Caco-2 (cell line): ENCODE measurements around the gene PPARD. TPM values are rescaled to one million over a fixed set of nuclear protein-coding genes. Genes with fewer than 3 reads are reported as not detected.

Experiments
- BruUV-seq: library from RNA; stranded (reverse); fragments of 400-500 nt; replicated peaks from 2 replicates; lab custom pipeline; 2021; lab: Mats Ljungman, UMichigan
- CTCF ChIA-PET: fragments of 300-600 bp; sonication (Branson Sonifier 250); formaldehyde crosslinking; loops from one replicate; lab custom pipeline; 2022; ENCODE audit warnings: antibody characterized with exemption; lab: Charles Lee
- POLR2A ChIA-PET: fragments of 300-600 bp; sonication (Branson Sonifier 250); formaldehyde crosslinking; loops from one replicate; lab custom pipeline; 2022; ENCODE audit warnings: antibody characterized with exemption; lab: Charles Lee
- DNase-seq, 2 experiments: peaks; one replicate each; pipeline versions ENCODE4 v3.0.0 to v3.0.0-alpha.2; 2020 to 2022
- H3K27me3 ChIP-seq: replicated peaks from 2 replicates; pipeline ENCODE4 v1.6.0; 2011; ENCODE audit warnings: low read length; ENCODE audit not compliant: control insufficient read depth, insufficient read depth
- H3K36me3 ChIP-seq: 2 replicates; pipeline ENCODE4 v1.5.1; 2011; ENCODE audit warnings: low read length; ENCODE audit not compliant: control insufficient read depth, insufficient read depth
- H3K4me1 ChIP-seq: fragments of 250-450 bp; sonication (Bioruptor Pico); 2 replicates; pipeline ENCODE4 v1.5.1; 2020; ENCODE audit warnings: mild to moderate bottlenecking
- H3K4me3 ChIP-seq: 2 replicates; pipeline ENCODE4 v1.5.1; 2011; ENCODE audit warnings: low read depth, mild to moderate bottlenecking, control low read depth, low read length
- H3K9me3 ChIP-seq: fragments of 250-450 bp; sonication (Bioruptor Pico); 2 replicates; pipeline ENCODE4 v1.5.1; 2020; ENCODE audit warnings: mild to moderate bottlenecking, moderate library complexity
- H3K27ac Mint-ChIP-seq: one replicate; pipeline ENCODE4 v1.8.0; 2022; ENCODE audit warnings: mixed read lengths; ENCODE audit not compliant: unreplicated experiment
- H3K27me3 Mint-ChIP-seq: one replicate; pipeline ENCODE4 v1.8.0; 2022; ENCODE audit warnings: mixed read lengths; ENCODE audit not compliant: insufficient read depth, unreplicated experiment
- H3K36me3 Mint-ChIP-seq: one replicate; pipeline ENCODE4 v1.8.0; 2022; ENCODE audit warnings: mild to moderate bottlenecking, mixed read lengths; ENCODE audit not compliant: insufficient read depth, unreplicated experiment
- H3K4me1 Mint-ChIP-seq: one replicate; pipeline ENCODE4 v1.8.0; 2022; ENCODE audit warnings: low read depth, mixed read lengths; ENCODE audit not compliant: unreplicated experiment
- H3K4me3 Mint-ChIP-seq: one replicate; pipeline ENCODE4 v1.8.0; 2022; ENCODE audit warnings: mild to moderate bottlenecking, moderate library complexity, mixed read lengths; ENCODE audit not compliant: unreplicated experiment
- H3K9me3 Mint-ChIP-seq: one replicate; pipeline ENCODE4 v1.8.0; 2022; ENCODE audit warnings: mixed read lengths; ENCODE audit not compliant: unreplicated experiment
- intact Hi-C: fragments of 100-400 bp; cut with micrococcal nuclease; formaldehyde crosslinking; loops from one replicate; pipeline ENCODE4 v1.10.0; 2022; ENCODE audit not compliant: unreplicated experiment
- total RNA-seq: library from RNA; stranded (reverse); gene quantifications from 2 replicates; pipeline ENCODE4 v1.2.3, GENCODE V29; 2022
- TF ChIP-seq, protein P1 (sequence below), 2 experiments: fragments of 200-600 bp in 1 of 2; IDR thresholded peaks; 1 replicate in 1 of 2; 2 replicates in 1 of 2; pipeline versions ENCODE4 v1.5.1 to v1.8.0; 2011 to 2022; ENCODE audit warnings: antibody characterized with exemption in 1 of 2, control low read depth in 1 of 2, inconsistent platforms in 1 of 2, low read depth in 1 of 2, low read length in 1 of 2, mild to moderate bottlenecking in 1 of 2, moderate library complexity in 1 of 2; ENCODE audit not compliant: insufficient read depth in 1 of 2, severe bottlenecking in 1 of 2, unreplicated experiment in 1 of 2

The PPARD gene
- total RNA-seq, 1 experiment from 2014 or later, result 11.3 TPM

DNA sequence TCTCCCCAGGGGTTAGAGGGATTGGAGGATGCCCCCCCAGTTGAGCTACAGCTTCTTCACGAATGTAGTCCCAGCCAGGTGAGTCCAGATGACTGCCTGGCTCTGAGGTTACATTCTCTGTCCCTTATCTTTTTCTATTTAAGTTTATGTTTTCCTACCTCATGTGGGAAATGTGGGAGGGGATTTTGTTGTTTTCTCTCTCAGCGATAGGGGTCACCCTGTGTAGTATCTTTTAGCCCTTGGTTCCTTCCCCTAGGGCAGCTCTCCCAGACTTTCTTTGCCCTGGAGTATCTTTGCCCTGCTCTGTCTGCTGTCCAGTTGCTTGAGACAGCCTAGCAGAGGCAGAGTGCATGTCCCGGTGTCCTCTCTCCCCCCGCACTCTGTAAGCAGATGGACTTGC is 115.5 kb downstream of the PPARD start:
- H3K9me3 Mint-ChIP-seq, result no peaks in the 10 kb centered on the region
- H3K4me1 Mint-ChIP-seq, result no peaks in the 10 kb centered on the region
- ChIA-PET CTCF (no interaction called here), POLR2A (no interaction called here)
- Histone ChIP-seq H3K4me1 (0 out of 2 replicates have a peak, but pooled peaks cover 3% of the 10 kb centered on the region), H3K36me3 (peaks cover 1% of the 10 kb centered on the region; the same call in 1 of the 2 replicates), H3K9me3 (no peaks in the 10 kb centered on the region), H3K27me3 (no peaks in the 10 kb centered on the region), H3K4me3 (no peak overlapping the region)
- no TSS peak for BruUV-seq
- TF ChIP-seq, protein P1, sequence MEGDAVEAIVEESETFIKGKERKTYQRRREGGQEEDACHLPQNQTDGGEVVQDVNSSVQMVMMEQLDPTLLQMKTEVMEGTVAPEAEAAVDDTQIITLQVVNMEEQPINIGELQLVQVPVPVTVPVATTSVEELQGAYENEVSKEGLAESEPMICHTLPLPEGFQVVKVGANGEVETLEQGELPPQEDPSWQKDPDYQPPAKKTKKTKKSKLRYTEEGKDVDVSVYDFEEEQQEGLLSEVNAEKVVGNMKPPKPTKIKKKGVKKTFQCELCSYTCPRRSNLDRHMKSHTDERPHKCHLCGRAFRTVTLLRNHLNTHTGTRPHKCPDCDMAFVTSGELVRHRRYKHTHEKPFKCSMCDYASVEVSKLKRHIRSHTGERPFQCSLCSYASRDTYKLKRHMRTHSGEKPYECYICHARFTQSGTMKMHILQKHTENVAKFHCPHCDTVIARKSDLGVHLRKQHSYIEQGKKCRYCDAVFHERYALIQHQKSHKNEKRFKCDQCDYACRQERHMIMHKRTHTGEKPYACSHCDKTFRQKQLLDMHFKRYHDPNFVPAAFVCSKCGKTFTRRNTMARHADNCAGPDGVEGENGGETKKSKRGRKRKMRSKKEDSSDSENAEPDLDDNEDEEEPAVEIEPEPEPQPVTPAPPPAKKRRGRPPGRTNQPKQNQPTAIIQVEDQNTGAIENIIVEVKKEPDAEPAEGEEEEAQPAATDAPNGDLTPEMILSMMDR (IDR thresholded peaks at IDR 0.05; ENCODE audit: insufficient read depth in 1 of 2, low read depth in 1 of 2, low read length in 1 of 2, severe bottlenecking in 1 of 2, unreplicated experiment in 1 of 2), result no peak
- no peak overlapping the region for H3K4me3 Mint-ChIP-seq
- peaks cover 26% of the 10 kb centered on the region for H3K36me3 Mint-ChIP-seq
- no peak for DNase-seq
- H3K27ac Mint-ChIP-seq, result no peak overlapping the region
- no peaks in the 10 kb centered on the region for H3K27me3 Mint-ChIP-seq
- intact Hi-C loops, result no loop called here

DNA sequence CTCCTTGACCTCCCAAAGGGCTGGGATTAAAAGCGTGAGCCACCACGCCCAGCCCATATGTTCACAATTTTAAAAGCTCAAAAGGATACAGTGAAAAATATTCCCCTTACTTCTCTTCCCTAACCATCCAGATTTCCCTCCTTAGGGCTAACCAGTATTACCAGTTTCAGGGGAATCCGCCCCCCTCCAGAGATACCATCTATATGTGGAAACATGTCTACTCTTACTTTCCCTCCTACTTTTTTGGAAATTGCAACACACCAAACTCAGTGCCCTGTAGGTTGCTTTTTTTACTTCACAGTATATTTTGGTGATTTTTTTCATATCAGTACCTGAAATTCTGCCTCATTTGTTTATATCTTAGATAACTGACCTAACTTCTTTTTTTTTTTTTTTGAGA is 118.9 kb downstream of the PPARD start:
- ChIA-PET POLR2A (no interaction called here), CTCF (no interaction called here)
- H3K4me1 Mint-ChIP-seq, result no peaks in the 10 kb centered on the region
- peaks cover 32% of the 10 kb centered on the region for H3K36me3 Mint-ChIP-seq
- DNase-seq, result peak in 1 of 2 experiments; percentile 60
- H3K9me3 ChIP-seq, result no peaks in the 10 kb centered on the region
- H3K4me1 ChIP-seq, result 0 out of 2 replicates have a peak, but pooled peaks cover 3% of the 10 kb centered on the region
- intact Hi-C loops, result no loop called here
- no peaks in the 10 kb centered on the region for H3K27me3 ChIP-seq
- TF ChIP-seq, protein P1 (IDR thresholded peaks at IDR 0.05; ENCODE audit: insufficient read depth in 1 of 2, low read depth in 1 of 2, low read length in 1 of 2, severe bottlenecking in 1 of 2, unreplicated experiment in 1 of 2), result no peak
- no peaks in the 10 kb centered on the region for H3K27me3 Mint-ChIP-seq
- BruUV-seq, result no TSS peak
- no peak overlapping the region for H3K27ac Mint-ChIP-seq
- H3K9me3 Mint-ChIP-seq, result no peaks in the 10 kb centered on the region
- H3K4me3 Mint-ChIP-seq, result no peak overlapping the region
- H3K36me3 ChIP-seq, result peaks cover 1% of the 10 kb centered on the region; the same call in 1 of the 2 replicates
- H3K4me3 ChIP-seq, result no peak overlapping the region

DNA sequence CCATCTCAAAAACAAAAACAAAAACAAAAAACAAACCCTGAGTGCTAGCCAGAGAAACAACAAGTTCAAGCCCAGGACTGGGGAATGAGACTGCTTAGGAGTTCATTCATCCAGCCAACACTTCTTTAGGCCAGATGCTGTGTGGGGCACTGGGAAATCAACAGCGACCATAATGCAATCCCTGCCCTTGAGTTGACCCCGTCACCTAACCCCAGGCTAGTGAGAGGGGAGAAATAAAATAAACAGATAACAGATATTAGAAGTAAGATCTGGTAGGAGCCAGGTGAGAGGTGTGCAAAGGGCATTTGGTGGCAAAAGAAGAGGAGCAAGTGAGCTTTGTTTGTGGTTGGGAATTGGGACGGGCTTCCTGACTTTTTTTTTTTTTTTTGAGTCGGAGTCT is 120.9 kb downstream of the PPARD start:
- H3K4me1 Mint-ChIP-seq, result peaks cover 7% of the 10 kb centered on the region
- H3K27me3 ChIP-seq, result no peaks in the 10 kb centered on the region
- CTCF ChIA-PET, result interaction anchor here (0.7 kb wide), 1 partner anchor 121 kb away, joined by 4 read pairs; the partner anchor contains the start of gene PPARD
- TF ChIP-seq, protein P1 (IDR thresholded peaks at IDR 0.05; ENCODE audit: insufficient read depth in 1 of 2, low read depth in 1 of 2, low read length in 1 of 2, severe bottlenecking in 1 of 2, unreplicated experiment in 1 of 2), result no peak
- H3K9me3 Mint-ChIP-seq, result no peaks in the 10 kb centered on the region
- H3K36me3 ChIP-seq, result no peaks in the 10 kb centered on the region
- peaks cover 47% of the 10 kb centered on the region for H3K36me3 Mint-ChIP-seq
- no peaks in the 10 kb centered on the region for H3K9me3 ChIP-seq
- no peak overlapping the region for H3K4me3 ChIP-seq
- no peak overlapping the region for H3K27ac Mint-ChIP-seq
- POLR2A ChIA-PET, result no interaction called here
- DNase-seq, result no peak
- H3K4me1 ChIP-seq, result peaks cover 6% of the 10 kb centered on the region; the same call in 1 of the 2 replicates
- BruUV-seq, result no TSS peak
- intact Hi-C loops, result no loop called here
- H3K4me3 Mint-ChIP-seq, result no peak overlapping the region
- H3K27me3 Mint-ChIP-seq, result no peaks in the 10 kb centered on the region
